ENCODE measurements around the gene PRR33.

- TF ChIP-seq POLR2A (IDR thresholded peaks at IDR 0.05; ENCODE audit: low read depth, low read length) = no peak
- TF ChIP-seq TAF1 (IDR thresholded peaks at IDR 0.05; ENCODE audit: low read depth, low read length) = no peak
- no peak for TF ChIP-seq POLR2AphosphoS5 (IDR thresholded peaks at IDR 0.05; ENCODE audit: low read depth, low read length)
Observed at GRCh38 chr11:1906611-1907423, 15.1 kb upstream of the PRR33 start.
